Measurements from ENCODE around the gene PRKAR2A. TPM values are rescaled to one million over a fixed set of nuclear protein-coding genes. Genes with fewer than 3 reads are reported as not detected.

Gene PRKAR2A
- total RNA-seq, 1 experiment from 2014 or later = 48.0 TPM

GRCh38 chr3:48852151-48852550, 4.5 kb upstream of the PRKAR2A start:
- no TSS peak for BruUV-seq (replicated peaks)
- TF ChIP-seq CTCF (IDR thresholded peaks at IDR 0.05; ENCODE audit: unreplicated experiment) = no peak
- Mint-ChIP-seq H3K4me1 (ENCODE audit: low read depth, unreplicated experiment) (peaks cover 7% of the 10 kb centered on the region), H3K27ac (ENCODE audit: unreplicated experiment) (no peak overlapping the region), H3K9me3 (ENCODE audit: low read depth, unreplicated experiment) (no peaks in the 10 kb centered on the region), H3K4me3 (ENCODE audit: low read depth, unreplicated experiment) (no peak overlapping the region), H3K27me3 (ENCODE audit: unreplicated experiment) (no peaks in the 10 kb centered on the region), H3K36me3 (ENCODE audit: insufficient read depth, unreplicated experiment) (peaks cover 14% of the 10 kb centered on the region)
- CTCF ChIA-PET = interaction anchor here (0.5 kb wide), 1 partner anchor 13 kb away, joined by 3 read pairs; no protein-coding TSS in a partner anchor
- intact Hi-C loops (cut with micrococcal nuclease; ENCODE audit: unreplicated experiment) = no loop called here
- DNase-seq = no peak

DNA sequence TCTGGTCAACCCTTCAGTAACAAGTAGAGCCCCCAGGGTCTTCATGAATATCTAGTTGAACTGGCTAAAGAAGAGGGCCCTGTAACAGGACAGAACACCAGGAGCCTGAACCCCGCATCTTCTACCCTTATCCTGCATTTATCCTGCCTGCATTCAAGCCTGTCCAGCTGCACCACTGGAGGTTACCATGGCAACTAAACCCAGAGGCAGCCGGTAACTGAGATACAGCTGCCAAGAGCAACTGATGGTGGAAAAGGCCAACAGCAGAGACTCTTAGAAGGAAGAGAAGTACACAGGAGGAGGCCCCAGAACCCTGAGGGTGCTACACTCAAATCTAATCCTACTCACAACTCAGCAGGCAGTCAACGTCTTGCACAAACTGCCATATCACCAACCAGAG, 3.7 kb upstream of the PRKAR2A start:
- DNase-seq = no peak
- Mint-ChIP-seq H3K36me3 (ENCODE audit: insufficient read depth, unreplicated experiment) (peaks cover 21% of the 10 kb centered on the region), H3K27me3 (ENCODE audit: unreplicated experiment) (no peaks in the 10 kb centered on the region), H3K27ac (ENCODE audit: unreplicated experiment) (no peak overlapping the region), H3K4me1 (ENCODE audit: low read depth, unreplicated experiment) (peaks cover 7% of the 10 kb centered on the region), H3K4me3 (ENCODE audit: low read depth, unreplicated experiment) (no peak overlapping the region), H3K9me3 (ENCODE audit: low read depth, unreplicated experiment) (no peaks in the 10 kb centered on the region)
- no TSS peak for BruUV-seq (replicated peaks)
- intact Hi-C loops (cut with micrococcal nuclease; ENCODE audit: unreplicated experiment) = no loop called here
- CTCF ChIA-PET = no interaction called here
- no peak for TF ChIP-seq CTCF (IDR thresholded peaks at IDR 0.05; ENCODE audit: unreplicated experiment)

DNA sequence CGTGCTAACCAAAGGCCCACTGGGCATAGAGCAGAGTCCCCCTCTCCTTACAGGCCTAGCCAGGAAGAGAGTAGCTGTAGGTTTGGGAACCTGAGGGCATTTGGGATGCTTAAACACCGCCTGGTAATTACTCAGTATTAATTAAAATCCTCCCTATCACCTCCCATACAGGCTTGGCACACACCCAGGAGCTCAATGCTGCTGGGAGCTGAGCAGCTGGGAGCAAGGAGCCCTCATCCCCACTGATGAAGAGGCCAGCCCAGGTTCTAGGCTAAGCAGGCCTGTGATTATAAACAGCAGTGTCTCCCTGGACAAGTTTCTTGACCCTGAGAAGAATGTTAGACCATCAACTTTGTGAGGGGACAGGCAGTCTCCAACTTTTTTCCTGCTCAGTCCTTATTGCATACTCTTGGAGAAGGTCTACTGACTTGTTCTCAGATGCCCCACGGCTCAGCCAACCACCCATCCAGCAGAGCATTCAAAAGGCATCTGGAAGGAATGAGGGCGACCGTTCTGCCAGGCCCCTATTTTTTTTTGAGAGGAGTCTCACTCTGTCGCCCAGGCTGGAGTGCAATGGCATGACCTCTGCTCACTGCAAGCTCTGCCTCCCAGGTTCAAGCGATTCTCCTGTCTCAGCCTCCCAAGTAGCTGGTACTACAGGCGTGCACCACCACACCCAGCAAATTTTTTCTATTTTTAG, 1.3 kb upstream of the PRKAR2A start:
- intact Hi-C loops (cut with micrococcal nuclease; ENCODE audit: unreplicated experiment) = no loop called here
- no peak overlapping the region for H3K4me3 Mint-ChIP-seq (ENCODE audit: low read depth, unreplicated experiment)
- no peak overlapping the region for H3K27ac Mint-ChIP-seq (ENCODE audit: unreplicated experiment)
- H3K4me1 Mint-ChIP-seq (ENCODE audit: low read depth, unreplicated experiment) = peaks cover 7% of the 10 kb centered on the region
- CTCF ChIA-PET = no interaction called here
- BruUV-seq (replicated peaks) = no TSS peak
- no peak for DNase-seq
- TF ChIP-seq CTCF (IDR thresholded peaks at IDR 0.05; ENCODE audit: unreplicated experiment) = no peak
- no peaks in the 10 kb centered on the region for H3K9me3 Mint-ChIP-seq (ENCODE audit: low read depth, unreplicated experiment)
- no peaks in the 10 kb centered on the region for H3K27me3 Mint-ChIP-seq (ENCODE audit: unreplicated experiment)
- H3K36me3 Mint-ChIP-seq (ENCODE audit: insufficient read depth, unreplicated experiment) = peaks cover 23% of the 10 kb centered on the region

DNA sequence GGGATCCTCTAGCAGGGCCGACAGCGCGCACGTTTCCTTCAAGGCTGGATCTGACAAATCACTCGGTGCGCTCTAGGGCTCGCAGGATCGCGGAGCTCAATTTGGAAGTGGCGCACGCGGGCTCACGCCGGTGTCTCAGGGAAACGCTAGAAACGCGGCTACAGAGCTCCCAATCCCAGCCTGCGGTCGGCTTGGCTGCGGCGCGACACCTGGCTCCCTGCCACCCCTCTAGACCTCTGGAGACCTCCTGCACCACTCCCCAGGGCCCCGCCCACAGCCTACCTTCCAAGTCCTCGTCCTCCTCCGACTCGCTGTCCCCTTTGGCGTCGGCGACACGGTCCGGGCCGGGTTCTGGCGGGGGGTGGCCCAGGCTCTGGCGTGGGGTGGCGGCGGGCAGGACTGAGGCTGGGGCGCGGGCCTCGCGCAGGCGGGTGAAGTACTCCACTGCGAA, 596 bp downstream of the PRKAR2A start:
- Mint-ChIP-seq H3K4me1 (ENCODE audit: low read depth, unreplicated experiment) (peaks cover 7% of the 10 kb centered on the region), H3K36me3 (ENCODE audit: insufficient read depth, unreplicated experiment) (peaks cover 23% of the 10 kb centered on the region)

More for the DNA sequence above, 596 bp downstream of the PRKAR2A start:
- CTCF ChIA-PET = interaction anchor here (0.5 to 1.1 kb wide), 7 partner anchors 50 to 652 kb away, joined by 3 to 10 read pairs (median 4); partner anchors contain the start of genes NCKIPSD and SLC25A20
- TF ChIP-seq CTCF (IDR thresholded peaks at IDR 0.05; ENCODE audit: unreplicated experiment) = no peak
- BruUV-seq (replicated peaks) = no TSS peak
- peak overlapping the region; percentile 63 for H3K27ac Mint-ChIP-seq (ENCODE audit: unreplicated experiment)
- no peaks in the 10 kb centered on the region for H3K9me3 Mint-ChIP-seq (ENCODE audit: low read depth, unreplicated experiment)
- intact Hi-C loops (cut with micrococcal nuclease; ENCODE audit: unreplicated experiment) = no loop called here
- peak overlapping the region; percentile 92 for H3K4me3 Mint-ChIP-seq (ENCODE audit: low read depth, unreplicated experiment)
- no peaks in the 10 kb centered on the region for H3K27me3 Mint-ChIP-seq (ENCODE audit: unreplicated experiment)
- peak; percentile 87 for DNase-seq

Data from Calu3 (cell line).